Left hindlimb (tissue), 1 donor: ENCODE results near the gene ART4.

Source experiments
- DNase-seq: peaks from one replicate; pipeline ENCODE4 v3.0.0-alpha.2; 2018

Gene ART4, protein sequence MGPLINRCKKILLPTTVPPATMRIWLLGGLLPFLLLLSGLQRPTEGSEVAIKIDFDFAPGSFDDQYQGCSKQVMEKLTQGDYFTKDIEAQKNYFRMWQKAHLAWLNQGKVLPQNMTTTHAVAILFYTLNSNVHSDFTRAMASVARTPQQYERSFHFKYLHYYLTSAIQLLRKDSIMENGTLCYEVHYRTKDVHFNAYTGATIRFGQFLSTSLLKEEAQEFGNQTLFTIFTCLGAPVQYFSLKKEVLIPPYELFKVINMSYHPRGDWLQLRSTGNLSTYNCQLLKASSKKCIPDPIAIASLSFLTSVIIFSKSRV

DNA sequence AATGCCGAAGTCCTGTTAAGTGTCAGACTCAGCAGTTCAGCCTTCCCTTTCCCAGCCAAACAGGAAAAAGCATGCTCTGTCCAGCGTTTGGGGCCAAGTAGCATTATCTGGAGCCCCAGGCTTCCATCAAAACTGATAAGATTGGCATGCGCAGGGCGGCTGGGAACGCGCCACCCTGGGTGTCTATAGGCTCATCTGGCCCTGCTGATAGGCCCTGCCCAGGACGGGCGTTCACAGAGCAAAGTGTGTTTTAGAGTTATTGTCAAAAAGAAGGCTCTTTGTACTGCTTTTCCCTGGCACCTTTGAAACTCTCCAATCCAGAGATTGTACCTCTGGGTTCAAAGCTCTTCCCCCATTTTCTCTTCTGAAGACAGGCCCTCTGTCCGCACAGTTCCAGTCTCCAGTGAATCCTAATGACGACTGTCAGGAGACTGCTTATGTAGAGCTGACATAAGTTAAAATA lies at the start of gene ART4:
Gene ART4, minus strand, starts transcription at position 102 of the 463 bp plus-strand sequence. CDS start 413 bp downstream, outside the sequence.
- DNase-seq: no peak

DNA sequence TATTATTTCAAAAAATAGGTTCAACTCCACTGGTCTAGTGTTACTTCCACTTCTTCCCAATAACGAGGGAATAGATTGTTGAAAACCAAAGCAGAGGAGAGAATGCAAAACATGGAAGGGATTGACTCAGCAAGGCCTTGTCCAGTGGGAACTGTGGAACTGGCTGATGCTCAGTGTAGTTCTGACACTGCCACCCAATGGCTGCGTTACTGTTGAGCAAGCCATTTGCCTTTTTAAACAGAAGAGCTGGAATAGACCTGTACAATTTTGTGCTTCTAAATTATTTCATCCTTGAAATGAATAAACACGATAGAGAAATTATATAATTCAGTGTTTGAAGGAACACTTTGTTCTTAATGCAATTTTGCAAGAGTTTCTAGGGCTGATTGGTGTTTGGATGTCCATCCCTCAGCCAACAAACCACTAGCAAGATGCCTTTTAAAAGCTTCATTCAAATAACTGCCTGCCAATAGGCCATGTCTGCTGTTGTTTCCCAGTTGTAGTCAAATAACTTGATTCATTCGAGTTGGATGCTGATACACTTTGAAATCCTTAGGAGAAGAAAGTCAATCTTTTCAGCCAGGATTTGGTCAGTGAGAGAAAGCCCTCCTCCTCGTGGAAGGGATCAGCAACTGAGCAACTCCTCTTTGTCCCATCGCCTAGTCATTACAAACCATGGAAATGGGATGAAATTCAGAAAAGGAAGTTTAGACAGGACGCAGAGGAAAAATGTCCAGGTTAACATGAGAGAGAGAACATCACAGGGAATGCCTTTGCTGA lies 49.6 kb upstream of the ART4 start:
- no peak for DNase-seq

DNA sequence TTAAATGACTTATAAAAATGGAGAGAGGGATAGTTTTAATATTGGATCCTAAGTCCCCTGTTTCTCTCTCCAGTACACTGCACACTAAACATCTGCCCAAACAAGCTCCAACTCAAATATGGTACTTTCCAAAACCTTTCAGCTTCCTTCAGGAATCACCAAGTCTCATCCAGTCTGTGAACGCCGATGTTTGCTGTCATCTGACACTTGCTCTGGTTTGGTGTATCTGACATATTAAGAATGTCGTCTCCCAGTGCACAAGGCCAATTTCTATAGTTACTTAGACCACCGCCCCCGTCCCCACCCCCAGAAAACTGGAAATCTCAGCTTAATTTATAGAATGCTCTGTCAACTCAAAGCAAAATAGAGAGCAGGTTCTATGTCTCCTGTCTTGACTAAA lies 47.4 kb upstream of the ART4 start:
- DNase-seq: no peak

DNA sequence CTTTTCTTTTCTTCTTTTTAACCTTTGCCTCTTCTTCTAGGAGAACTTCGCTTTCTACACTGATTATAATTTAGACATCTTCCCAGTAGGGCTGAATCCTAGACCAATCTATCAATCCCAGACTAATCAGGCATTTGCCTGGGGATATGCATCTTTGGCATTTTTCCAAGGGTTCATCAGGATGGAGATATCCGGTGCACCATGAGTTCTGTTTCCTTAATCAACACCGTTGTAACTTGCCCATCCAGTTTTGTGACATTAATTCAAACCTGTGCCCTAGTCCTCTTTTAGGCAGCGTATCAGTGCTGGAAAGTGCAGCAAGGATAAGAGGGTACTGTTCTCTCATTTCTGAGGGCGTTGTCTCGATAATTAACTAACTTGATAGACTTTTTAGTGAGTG lies 42.9 kb upstream of the ART4 start:
- no peak for DNase-seq

DNA sequence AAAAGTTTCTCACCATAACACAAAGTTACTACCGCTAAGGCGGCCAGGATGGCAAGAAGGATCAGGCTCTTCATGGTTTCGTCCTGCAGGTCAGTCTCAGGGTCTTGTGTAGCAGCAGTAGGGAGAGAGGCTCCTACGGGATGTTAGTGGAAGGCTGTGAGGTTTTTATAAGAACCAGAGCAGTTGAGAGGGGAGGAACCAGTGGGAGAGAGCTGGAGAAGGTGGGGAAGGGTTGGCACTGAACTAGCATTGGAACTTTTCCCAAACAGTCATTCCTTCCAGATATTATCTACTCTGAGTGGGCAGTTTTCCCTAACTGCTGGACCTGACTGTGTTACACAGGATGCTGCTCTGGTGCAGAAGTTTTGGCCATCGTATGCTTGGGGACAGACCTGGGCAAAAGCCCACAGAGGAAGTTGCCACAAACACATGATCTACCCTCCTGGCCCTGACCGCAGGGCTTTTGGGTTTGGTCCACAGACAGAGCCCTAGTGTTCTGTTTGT lies 42.4 kb upstream of the ART4 start, which contains the start of gene MGP:
Gene MGP, minus strand, starts transcription at position 137 of the 504 bp plus-strand sequence. Its CDS starts 63 bp downstream, at position 74.
- DNase-seq: peak; percentile 84

DNA sequence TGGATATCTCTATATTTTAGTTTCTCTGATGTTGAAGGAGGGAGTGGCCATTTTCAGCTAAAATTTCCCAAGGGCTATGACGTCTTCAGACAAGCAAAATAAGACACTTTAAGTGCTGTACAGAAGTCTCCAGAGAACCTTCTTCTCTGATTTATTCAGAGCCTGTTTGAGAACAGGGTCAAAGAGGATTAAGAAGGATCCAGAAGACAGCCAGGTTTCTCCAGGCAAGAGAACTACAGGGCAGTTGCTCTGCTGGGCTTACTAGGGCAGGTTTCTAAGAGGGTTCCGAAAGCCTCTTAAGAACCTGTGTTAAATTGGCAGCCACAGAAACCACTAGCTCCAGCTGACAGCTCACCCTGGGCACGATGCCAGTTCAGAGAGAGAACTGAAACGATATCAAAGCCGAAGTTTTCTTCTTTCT lies 41.1 kb upstream of the ART4 start:
- peak; percentile 87 for DNase-seq

DNA sequence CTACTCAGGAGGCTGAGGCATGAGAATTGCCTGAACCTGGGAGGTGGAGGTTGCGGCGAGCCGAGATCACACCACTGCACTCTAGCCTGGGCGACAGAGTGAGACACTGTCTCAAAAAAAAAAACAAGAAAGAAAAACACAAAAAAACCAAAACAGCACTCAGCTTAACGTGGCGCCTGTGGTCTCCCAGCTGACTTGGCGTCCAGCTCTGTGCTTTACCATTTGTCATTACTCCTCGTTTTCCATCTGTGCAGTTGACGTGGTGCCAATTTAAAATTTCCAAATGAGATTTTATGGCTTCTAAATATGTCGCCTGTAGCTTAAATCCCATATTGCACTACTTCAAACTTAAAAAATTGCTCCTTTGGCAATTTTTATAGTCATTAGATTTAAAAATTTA lies 40.4 kb upstream of the ART4 start:
- peak; percentile 80 for DNase-seq

DNA sequence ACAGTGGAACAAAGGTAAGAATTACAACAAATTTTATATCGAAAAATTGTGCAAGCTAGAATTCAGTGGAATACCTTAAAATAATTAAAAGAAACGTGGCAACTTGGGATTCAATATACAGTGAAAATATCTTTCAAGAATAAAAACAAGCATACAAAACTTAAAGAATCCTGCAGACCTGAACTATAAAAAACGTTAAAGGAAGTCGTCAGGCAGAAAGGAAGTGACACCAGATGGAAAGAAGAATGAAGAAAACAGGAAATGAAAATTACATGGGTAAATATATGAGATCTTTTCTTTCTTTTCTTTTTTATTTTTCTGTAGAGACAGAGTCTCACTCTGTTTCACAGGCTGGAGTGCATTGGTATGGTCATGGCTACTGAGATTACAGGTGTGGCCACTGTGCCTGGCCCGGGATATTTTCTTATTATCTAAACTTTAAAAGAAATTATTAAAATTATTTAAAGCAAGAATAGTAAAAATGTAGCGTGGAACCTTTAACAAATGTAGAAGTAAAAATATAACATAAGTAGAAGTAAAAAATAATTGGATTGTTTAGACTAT lies 37.6 kb upstream of the ART4 start:
- DNase-seq: no peak

DNA sequence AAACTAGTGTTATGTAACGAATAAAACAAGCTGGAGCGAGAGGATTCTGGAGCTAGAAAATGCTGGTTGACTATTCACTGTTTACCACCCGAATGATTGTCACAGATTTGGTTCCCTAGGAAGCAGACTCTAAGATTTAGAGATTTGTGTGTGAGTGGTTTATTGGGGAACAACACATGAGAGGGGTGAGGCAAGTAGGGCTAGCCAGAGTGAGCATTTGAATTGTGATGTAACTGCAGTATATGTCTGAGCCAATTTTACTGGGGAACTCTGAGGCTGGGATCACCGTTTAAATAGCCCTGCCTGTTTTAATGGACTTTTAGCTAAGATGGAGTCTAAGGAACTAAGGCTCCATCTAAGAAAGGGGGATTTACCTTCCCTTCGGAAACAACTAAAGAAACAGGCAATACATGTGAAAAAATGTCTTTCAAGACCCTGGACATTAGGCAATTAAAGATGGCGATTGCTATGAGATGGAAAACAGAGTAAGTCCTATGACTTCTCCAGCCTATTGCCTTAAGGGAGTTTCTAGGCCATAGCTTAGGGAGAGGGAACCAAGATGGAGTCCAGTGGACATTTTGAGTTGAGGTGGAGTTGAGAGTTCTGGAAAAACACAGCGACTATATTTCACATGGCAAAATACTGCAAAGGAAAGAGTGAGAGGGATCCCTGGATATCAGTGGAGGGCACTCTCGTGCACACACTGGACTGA lies 36.1 kb upstream of the ART4 start:
- DNase-seq: no peak

DNA sequence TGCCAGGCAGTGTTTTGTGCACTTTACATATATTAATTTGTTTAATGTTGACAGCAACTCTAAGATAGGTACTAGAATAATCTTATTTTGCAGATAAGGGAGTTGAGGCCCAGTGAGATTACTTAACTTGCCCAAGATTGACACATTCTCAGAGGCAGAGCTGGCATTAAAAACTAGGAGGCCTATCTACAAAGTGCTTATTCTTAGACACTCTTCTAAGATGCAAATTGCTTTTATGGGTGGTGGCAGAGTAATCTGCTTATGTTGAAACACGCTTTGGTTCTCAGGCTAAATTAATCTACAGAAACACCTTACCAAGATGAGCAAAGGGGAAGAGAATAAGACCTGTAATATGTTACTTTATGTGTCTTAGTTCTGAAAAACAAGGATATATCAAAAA lies 35.2 kb upstream of the ART4 start:
- no peak for DNase-seq

DNA sequence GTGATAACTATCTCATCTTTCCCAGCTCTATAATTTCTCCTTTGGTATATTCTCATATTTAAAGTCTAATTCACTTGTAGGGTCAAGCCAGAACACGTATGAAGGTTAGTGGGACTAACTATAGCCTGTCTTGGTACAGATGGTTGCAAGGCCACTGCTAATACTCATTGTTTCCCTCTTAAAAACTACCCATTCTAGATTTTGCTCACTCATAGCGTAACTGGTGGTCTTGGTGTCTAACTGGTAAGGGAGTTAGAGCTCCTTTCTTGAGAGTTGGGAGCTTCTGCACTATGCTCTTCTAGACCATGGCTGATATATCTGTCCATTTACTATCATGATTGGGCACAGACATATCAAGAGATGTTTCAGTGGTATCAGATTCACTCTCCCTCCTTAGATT lies 33.5 kb upstream of the ART4 start:
- no peak for DNase-seq

DNA sequence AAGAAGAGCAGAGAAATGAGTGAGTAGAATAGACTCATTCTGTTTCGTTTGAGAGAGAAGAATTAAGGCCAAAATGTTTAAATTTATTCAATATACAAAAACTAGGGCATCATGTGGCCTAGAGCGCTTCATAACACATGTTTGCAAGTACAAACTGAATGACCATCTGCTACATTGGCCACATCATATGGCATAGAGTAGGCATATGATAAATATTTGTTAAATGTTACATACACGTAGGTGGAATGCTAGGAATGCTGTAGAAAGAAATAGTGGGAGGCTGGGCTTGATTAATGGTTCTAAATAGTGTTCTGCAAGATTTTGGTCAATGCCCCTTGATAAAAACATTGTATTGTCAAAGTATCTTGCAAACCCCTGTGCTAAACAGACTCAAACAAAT lies 31.6 kb upstream of the ART4 start:
- DNase-seq: no peak

DNA sequence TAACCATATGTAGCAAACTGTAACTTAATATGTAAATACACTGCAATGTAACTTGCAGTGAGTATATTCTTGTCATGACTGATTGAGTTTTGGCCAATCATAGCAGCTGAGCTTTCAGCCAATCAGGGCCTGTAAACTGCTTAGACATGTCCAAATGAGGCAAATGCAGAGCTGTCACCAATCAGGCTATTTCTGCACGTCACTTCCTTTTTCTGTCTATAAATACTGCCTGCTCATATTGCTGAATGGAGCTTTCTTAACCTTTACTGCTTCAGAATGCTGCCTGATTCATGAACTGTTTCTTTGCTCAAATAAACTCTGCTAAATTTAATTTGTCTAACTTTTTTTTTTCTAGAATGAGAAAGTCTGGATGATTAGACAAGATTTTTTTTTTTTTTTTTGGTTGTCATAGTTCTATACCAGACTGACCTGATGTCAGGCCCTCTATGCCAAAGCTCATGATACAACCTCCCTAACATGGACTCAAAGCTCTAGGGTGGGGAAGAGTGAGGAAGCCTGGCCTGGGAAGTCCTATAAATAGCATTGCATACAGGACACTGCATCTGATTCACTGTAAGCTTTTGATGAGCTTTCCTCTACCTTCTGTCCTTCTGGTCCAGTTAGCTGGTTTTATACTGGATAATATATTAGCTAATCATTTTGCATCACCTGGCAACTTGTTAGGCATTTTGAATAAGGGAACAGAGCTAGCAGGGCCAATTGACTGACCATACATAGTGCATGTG lies 30.3 kb upstream of the ART4 start:
- no peak for DNase-seq

DNA sequence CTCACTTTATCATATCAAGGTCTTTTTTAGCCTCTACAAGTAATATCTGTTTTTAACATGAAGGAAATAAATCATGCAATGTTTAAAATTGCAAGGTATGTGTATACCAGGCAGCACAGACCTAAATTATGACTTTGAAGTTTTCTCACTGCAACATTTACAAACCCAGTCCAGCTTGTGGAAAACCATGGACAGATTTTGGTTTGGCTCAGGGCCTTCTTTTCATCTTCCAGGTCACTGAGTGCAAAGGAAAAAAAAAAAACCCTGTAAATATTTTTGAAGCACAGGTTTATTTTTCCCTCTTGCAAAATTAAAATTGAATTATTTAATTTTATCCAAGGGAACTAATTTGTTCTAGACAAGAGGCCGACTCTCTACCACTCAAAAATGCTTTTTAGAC lies 28.6 kb upstream of the ART4 start:
- DNase-seq: no peak

DNA sequence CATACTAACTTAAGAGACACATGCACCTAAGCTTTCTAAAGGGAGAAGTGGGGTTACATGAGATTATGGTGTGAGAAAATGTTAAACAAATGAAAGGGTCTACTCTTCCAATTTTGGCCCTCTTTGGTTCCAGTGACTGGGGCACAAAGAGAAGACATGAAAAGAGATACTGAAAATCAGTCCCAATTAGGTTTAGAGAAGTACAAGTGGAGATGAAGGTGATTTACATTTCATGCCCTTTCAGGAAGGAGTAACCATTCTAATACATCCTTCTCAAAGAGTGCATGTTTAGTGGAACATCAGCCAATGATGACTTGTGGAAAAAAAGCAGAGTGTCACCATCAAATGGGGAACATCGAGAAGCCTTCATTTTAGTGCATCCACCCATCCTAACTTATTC lies 27.9 kb upstream of the ART4 start:
- no peak for DNase-seq

DNA sequence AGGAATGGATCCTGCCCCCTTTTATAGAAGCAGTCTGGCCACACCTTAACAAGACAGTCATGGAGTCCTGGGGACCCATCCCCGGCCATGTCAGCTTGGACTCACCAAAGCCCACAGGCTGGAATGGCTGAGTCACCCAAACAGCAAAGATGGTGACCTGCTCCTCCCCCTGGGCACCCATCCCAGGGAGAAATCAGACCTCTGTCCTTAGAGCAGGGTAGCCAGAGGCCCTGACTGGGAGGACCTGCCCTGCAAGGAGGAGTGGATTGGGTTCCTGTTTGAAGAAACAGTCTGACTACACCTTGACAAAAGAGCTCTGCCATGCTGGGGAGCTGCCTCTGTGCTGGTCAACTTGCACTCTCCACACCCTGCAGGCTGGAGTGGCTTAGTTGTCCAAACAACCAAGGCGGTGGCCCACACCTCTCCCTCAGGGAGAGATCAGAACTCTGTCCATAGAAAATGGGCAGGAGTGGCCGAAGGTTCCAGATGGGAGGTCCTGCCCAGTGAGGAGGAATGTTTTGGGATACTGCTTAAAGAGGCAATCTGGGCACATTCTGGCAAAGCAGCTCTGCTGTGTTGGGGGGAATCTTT lies 25.7 kb upstream of the ART4 start:
- DNase-seq: no peak

DNA sequence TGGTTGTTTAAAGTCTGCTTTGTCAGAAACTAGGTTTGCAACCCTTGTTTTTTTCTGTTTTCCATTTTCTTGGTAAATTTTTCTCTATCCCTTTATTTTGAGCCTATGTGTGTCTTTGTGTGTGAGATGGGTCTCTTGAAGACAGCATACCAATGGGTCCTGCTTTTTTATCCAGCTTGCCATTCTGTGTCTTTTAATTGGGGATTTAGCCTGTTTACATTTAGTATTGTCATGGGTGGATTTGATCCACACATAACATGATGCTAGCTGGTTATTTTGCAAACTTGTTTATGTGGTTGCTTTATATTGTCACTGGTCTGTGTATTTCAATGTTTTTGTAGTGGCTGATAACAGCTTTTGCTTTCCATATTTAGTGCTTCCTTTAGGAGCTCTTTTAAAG lies 17.2 kb upstream of the ART4 start:
- DNase-seq: no peak

DNA sequence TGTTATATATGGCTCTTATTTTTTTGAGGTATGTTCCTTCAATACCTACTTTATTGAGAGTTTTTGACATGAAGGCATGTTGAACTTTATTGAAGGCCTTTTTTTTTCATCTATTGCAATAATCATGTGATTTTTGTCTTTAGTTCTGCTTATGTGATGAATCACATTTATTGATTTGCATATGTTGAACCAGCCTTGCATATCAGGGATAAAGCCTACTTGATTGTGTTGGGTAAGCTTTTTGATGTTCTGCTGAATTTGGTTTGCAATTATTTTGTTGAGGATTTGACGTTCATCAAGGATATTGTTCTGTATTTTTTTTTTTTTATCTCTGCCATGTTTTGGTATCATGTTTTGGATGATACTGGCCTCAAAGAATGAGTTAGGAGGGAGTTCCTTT lies 15.2 kb upstream of the ART4 start:
- DNase-seq: no peak

DNA sequence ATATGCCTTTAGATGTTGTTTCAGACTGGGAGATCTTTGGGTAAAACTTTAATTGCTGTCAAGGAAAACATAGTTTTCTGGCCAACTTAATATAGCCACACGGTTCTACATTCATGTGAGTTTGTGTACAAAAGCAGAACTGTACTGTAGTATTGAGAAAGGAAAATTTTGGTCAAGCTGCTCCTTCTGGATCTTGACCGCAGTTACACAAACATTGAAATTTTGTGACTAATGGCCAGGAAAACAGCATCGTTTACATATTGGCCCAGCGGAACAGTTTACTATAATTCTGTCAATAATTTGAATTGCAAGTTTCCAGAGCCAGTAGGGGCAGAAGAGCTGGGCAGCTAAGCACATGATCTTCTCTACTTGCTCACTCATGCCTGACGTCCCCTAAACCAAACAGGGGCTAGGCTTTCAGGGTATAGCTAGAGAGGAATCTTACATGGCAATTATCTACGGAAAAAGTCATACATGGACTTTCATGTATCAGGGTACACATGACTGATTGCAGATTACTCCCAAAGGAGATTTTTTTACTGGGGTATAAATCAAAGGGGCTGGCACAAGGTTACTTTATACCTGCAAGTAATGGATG lies 11.4 kb upstream of the ART4 start:
- no peak for DNase-seq

DNA sequence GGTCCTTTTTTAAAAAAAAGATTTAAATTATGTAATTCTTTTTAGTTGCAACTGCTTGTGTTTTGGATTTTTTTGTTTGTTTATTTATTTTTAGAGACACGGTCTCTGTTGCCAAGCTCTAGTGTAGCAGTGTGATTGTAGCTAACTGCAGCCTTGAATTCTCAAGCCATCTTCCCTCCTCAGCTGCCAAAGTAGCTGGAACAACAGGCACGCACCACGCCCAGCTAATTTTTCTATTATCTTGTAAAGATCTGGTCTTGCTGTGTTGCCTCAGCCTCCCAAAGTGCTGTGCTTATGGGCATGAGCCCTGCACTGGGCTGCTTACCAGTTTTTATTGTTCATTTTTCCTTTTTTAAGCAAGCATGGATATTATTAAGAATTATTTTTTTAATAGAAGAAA lies 10.6 kb upstream of the ART4 start:
- peak; percentile 32 for DNase-seq

DNA sequence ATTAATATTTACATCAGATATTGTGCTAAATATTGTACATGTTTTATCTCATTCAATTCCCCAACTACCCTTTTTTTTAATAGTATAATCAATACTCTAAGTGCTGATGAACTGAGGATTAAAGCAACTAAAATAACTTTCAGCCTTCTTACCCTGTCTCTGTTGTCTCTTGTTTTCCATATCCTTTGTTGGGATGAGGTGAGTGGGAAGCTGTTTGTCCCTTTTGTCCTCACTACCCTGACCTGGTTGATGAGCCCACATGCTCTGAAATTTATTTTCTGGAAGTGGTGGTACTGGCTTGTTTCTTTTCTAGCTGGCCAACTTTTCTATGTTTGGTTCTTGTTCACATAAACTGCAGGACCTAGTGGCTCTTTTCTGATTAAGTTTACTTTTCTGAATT lies 9.6 kb upstream of the ART4 start:
- no peak for DNase-seq
